ENCODE data around the gene TGFBR3.

TGFBR3 gene

GRCh38 chr1:91640877-91641526 lies 244.9 kb downstream of the TGFBR3 start:
- H3K4me3 ChIP-seq (ENCODE audit: control insufficient read depth, low read depth, low read length): no peak overlapping the region
- TF ChIP-seq CTCF (IDR thresholded peaks at IDR 0.05; ENCODE audit: control insufficient read depth, insufficient read depth, low read depth, low read length, missing control alignments): no peak
- DNase-seq (ENCODE audit: low read depth): no peak

- H3K4me3 ChIP-seq (ENCODE audit: control insufficient read depth, low read depth, low read length): no peak overlapping the region
- no peak for TF ChIP-seq CTCF (IDR thresholded peaks at IDR 0.05; ENCODE audit: control insufficient read depth, insufficient read depth, low read depth, low read length, missing control alignments)
- DNase-seq (ENCODE audit: low read depth): no peak
These were observed 248.4 kb downstream of the TGFBR3 start for GRCh38 chr1:91637539-91637994.

GRCh38 chr1:91635763-91636162 lies 250.2 kb downstream of the TGFBR3 start:
- H3K4me3 ChIP-seq (ENCODE audit: control insufficient read depth, low read depth, low read length): no peak overlapping the region
- no peak for TF ChIP-seq CTCF (IDR thresholded peaks at IDR 0.05; ENCODE audit: control insufficient read depth, insufficient read depth, low read depth, low read length, missing control alignments)
- no peak for DNase-seq (ENCODE audit: low read depth)

GRCh38 chr1:91633438-91633837 lies 252.5 kb downstream of the TGFBR3 start:
- H3K4me3 ChIP-seq (ENCODE audit: control insufficient read depth, low read depth, low read length): no peak overlapping the region
- no peak for TF ChIP-seq CTCF (IDR thresholded peaks at IDR 0.05; ENCODE audit: control insufficient read depth, insufficient read depth, low read depth, low read length, missing control alignments)
- no peak for DNase-seq (ENCODE audit: low read depth)

GRCh38 chr1:91631718-91632330 lies 254.1 kb downstream of the TGFBR3 start:
- TF ChIP-seq CTCF (IDR thresholded peaks at IDR 0.05; ENCODE audit: control insufficient read depth, insufficient read depth, low read depth, low read length, missing control alignments): no peak
- DNase-seq (ENCODE audit: low read depth): no peak
- H3K4me3 ChIP-seq (ENCODE audit: control insufficient read depth, low read depth, low read length): no peak overlapping the region

GRCh38 chr1:91630803-91631202 lies 255.1 kb downstream of the TGFBR3 start:
- no peak for DNase-seq (ENCODE audit: low read depth)
- no peak overlapping the region for H3K4me3 ChIP-seq (ENCODE audit: control insufficient read depth, low read depth, low read length)
- no peak for TF ChIP-seq CTCF (IDR thresholded peaks at IDR 0.05; ENCODE audit: control insufficient read depth, insufficient read depth, low read depth, low read length, missing control alignments)

Data from AG09309 (cell line).